CD4-positive, CD25-positive, alpha-beta regulatory T cell (primary cell): ENCODE results near the gene SLC19A1. TPM values are rescaled to one million over a fixed set of nuclear protein-coding genes. Genes with fewer than 3 reads are reported as not detected.
A peak's percentile ranks its signal among the peaks of the same experiment; 100 is the strongest.
"Not testable (repeated sequence)": the region's sequence is repeated elsewhere in the genome, so short reads cannot be mapped to it uniquely, and the experiment has no call there.

Experiments
- ATAC-seq, 2 donors: fragments of 150-1000 bp; cut with Tn5 transposase; one replicate each; pipeline ENCODE4 v1.10.0; 2021; ENCODE audit warnings: low read depth in 2 of 2, moderate number of reproducible peaks in 2 of 2, moderate library complexity in 1 of 2
- DNase-seq, 3 donors: peaks; one replicate each; pipeline versions ENCODE4 v3.0.0 to v3.0.0-alpha.2; 2012 to 2022; ENCODE audit warnings: mixed read lengths in 1 of 3
- H3K27ac ChIP-seq: one replicate; pipeline ENCODE4 v1.7.0; 2013; ENCODE audit warnings: mild to moderate bottlenecking, low read length; ENCODE audit not compliant: insufficient read depth, poor library complexity, severe bottlenecking
- H3K27me3 ChIP-seq: one replicate; pipeline ENCODE4 v1.7.0; 2013; ENCODE audit warnings: low read length; ENCODE audit not compliant: control insufficient read depth, insufficient read depth
- H3K36me3 ChIP-seq: one replicate; pipeline ENCODE4 v1.7.0; 2013; ENCODE audit warnings: mild to moderate bottlenecking, low read length, moderate library complexity; ENCODE audit not compliant: control insufficient read depth, insufficient read depth
- H3K4me1 ChIP-seq: 2 replicates; pipeline ENCODE4 v1.7.0; 2013; ENCODE audit warnings: mild to moderate bottlenecking, low read length; ENCODE audit not compliant: insufficient read depth, control insufficient read depth, poor library complexity, severe bottlenecking
- H3K4me3 ChIP-seq: one replicate; pipeline ENCODE4 v1.7.0; 2013; ENCODE audit warnings: low read depth, mild to moderate bottlenecking, low read length, moderate library complexity
- H3K9me3 ChIP-seq, 2 experiments: 1 replicate in 1 of 2; 2 replicates in 1 of 2; pipeline ENCODE4 v1.7.0; 2013; ENCODE audit warnings: low read length in 2 of 2, mild to moderate bottlenecking in 1 of 2, moderate library complexity in 1 of 2; ENCODE audit not compliant: control insufficient read depth in 2 of 2
- H3K27ac Mint-ChIP-seq, 3 donors: one replicate each; pipeline ENCODE4 v1.8.0; 2020 to 2022; ENCODE audit warnings: mild to moderate bottlenecking in 3 of 3, mixed read lengths in 3 of 3, moderate library complexity in 2 of 3
- H3K27me3 Mint-ChIP-seq: one replicate; pipeline ENCODE4 v1.8.0; 2022; ENCODE audit warnings: mild to moderate bottlenecking, mixed read lengths
- H3K36me3 Mint-ChIP-seq: one replicate; pipeline ENCODE4 v1.8.0; 2020; ENCODE audit warnings: mixed read lengths
- H3K4me1 Mint-ChIP-seq, 4 donors: one replicate each; pipeline ENCODE4 v1.8.0; 2020 to 2022; ENCODE audit warnings: mixed read lengths in 4 of 4, mild to moderate bottlenecking in 1 of 4
- H3K4me3 Mint-ChIP-seq, 4 donors: one replicate each; pipeline ENCODE4 v1.8.0; 2020 to 2022; ENCODE audit warnings: mild to moderate bottlenecking in 4 of 4, mixed read lengths in 4 of 4, moderate library complexity in 3 of 4
- H3K9me3 Mint-ChIP-seq, 7 donors: one replicate each; pipeline ENCODE4 v1.8.0; 2020 to 2022; ENCODE audit warnings: mixed read lengths in 7 of 7, mild to moderate bottlenecking in 3 of 7, moderate library complexity in 2 of 7
- polyA plus RNA-seq, 4 donors: library from polyadenylated mRNA; unstranded; fragments of 300-500 nt; fragmentation: Illumina TruSeq; gene quantifications; one replicate each; pipeline ENCODE4 v1.2.3, GENCODE V29; 2021
- total RNA-seq: library from RNA; stranded (reverse); gene quantifications from one replicate; pipeline ENCODE4 v1.2.3, GENCODE V29; 2022

SLC19A1 gene
- total and polyA plus RNA-seq, 5 donors from 2014 or later = 4.7 to 10.8 (median 5.3) TPM

DNA sequence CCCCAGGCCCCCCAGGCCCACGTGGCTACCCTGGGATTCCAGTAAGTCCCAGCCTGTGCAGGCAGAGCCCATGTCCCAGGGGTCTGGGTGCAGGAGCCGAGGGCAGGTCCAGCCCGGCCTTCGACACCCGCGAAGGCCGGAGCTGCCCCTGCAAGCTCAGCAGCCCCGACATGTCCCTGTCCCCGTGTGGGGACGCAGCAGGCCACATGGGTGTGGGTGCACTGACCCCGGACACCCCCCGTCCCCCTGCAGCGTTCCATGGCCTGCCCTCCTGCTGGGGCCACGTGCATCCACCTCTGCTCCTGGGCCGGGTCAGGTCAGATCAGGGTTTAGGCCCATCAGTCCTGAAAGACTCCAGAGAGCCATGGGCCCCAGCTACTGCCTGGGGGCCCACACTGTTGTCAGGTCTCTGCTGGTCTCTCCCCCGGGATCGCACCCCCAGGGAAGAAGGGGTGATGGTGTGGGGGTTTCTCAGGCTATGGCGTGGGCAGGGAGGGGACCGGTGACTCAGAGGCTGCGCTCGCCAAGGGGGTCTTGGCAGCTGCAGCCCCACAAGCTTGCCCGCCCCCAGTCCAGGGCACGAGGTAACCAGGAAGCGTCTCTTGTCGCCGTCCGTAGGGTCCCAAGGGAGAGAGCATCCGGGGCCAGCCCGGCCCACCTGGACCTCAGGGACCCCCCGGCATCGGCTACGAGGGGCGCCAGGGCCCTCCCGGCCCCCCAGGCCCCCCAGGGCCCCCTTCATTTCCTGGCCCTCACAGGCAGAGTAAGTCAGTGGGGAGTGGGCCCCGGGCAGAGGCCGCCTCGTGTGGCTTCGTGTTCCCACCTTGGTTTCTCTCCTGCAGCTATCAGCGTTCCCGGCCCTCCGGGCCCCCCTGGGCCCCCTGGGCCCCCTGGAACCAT, 37.5 kb downstream of the SLC19A1 start:
- DNase-seq (no peak), ATAC-seq (no peak)
- H3K4me1 Mint-ChIP-seq = peaks cover 0 to 7% (median 2%) of the 10 kb centered on the region in 4 donors
- no peaks in the 10 kb centered on the region for H3K27me3 ChIP-seq
- H3K27ac ChIP-seq = no peak overlapping the region
- no peak overlapping the region for H3K4me3 ChIP-seq
- peaks cover under 1% of the 10 kb centered on the region for H3K36me3 Mint-ChIP-seq
- no peak overlapping the region for H3K27ac Mint-ChIP-seq
- no peaks in the 10 kb centered on the region for H3K4me1 ChIP-seq
- no peaks in the 10 kb centered on the region for H3K36me3 ChIP-seq
- H3K9me3 ChIP-seq = no peaks in the 10 kb centered on the region
- H3K9me3 Mint-ChIP-seq = peaks cover 0 to 1% (median 0%) of the 10 kb centered on the region in 7 donors
- no peak overlapping the region for H3K4me3 Mint-ChIP-seq
- no peaks in the 10 kb centered on the region for H3K27me3 Mint-ChIP-seq

DNA sequence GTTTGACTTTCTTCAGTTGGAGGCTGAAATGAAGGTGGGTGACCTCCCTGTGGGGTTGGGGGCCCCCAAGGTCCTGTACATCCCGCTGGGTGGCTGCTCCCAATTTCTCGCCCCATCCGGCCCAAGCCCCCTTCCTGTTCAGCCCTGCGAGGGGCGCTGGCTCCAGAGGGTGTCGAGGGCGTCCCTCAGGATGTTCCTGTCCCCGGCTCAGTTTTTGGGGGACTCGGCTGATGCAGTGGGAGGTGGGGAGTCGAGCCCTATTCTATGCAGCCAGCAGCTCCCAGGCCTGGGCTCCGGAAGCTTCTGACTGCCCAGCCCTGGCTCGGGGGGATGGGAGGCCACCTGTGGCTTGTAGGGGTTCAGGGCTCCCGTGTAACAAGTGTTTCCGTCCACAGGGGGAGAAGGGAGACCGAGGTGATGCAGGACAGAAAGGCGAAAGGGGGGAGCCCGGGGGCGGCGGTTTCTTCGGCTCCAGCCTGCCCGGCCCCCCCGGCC, 38.2 kb downstream of the SLC19A1 start:
- no peak overlapping the region for H3K4me3 ChIP-seq
- H3K36me3 ChIP-seq = no peaks in the 10 kb centered on the region
- H3K4me1 ChIP-seq = no peaks in the 10 kb centered on the region
- H3K27ac Mint-ChIP-seq = no peak overlapping the region
- no peaks in the 10 kb centered on the region for H3K9me3 ChIP-seq
- no peak for DNase-seq
- H3K4me1 Mint-ChIP-seq = peaks cover 0 to 10% (median 4%) of the 10 kb centered on the region in 4 donors
- no peaks in the 10 kb centered on the region for H3K27me3 ChIP-seq
- no peak for ATAC-seq
- H3K9me3 Mint-ChIP-seq = peaks cover 0 to 2% (median 0%) of the 10 kb centered on the region in 7 donors
- no peak overlapping the region for H3K27ac ChIP-seq
- H3K36me3 Mint-ChIP-seq = peaks cover 4% of the 10 kb centered on the region
- no peaks in the 10 kb centered on the region for H3K27me3 Mint-ChIP-seq
- H3K4me3 Mint-ChIP-seq = no peak overlapping the region

DNA sequence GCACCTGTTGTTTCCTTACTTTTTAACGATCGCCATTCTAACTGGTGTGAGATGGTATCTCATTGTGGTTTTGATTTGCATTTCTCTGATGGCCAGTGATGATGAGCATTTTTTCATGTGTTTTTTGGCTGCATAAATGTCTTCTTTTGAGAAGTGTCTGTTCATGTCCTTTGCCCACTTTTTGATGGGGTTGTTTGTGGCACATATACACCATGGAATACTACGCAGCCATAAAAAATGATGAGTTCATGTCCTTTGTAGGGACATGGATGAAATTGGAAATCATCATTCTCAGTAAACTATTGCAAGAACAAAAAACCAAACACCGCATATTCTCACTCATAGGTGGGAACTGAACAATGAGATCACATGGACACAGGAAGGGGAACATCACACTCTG, 39.0 kb downstream of the SLC19A1 start:
- H3K4me1 ChIP-seq, H3K27ac Mint-ChIP-seq: not testable (repeated sequence)

DNA sequence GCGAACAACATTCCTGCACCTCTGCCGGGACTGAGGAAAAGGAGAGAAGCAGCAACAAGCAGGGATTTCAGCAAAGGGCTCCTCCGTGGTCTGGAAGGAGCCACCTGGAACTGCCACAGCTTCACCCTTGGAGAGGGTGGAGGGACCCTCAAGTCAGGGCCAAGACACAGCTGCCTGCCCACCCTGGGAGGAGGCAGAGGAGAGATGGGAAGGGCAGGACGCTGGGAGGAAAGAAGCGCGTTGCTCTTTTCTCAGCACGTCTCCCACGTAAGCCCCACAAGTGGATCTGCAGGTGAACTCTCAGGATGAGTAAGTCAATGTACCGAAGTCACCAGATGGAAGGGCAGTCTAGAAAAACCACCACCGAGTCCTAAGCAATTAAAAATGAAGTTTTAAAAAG, 39.6 kb downstream of the SLC19A1 start:
- ATAC-seq (no peak), DNase-seq (no peak)
- no peak overlapping the region for H3K27ac ChIP-seq
- H3K27me3 ChIP-seq = no peaks in the 10 kb centered on the region
- Mint-ChIP-seq H3K9me3 (peaks cover 0 to 6% (median 0%) of the 10 kb centered on the region in 7 donors), H3K27ac (no peak overlapping the region), H3K27me3 (no peaks in the 10 kb centered on the region), H3K4me3 (no peak overlapping the region), H3K36me3 (peaks cover 4% of the 10 kb centered on the region), H3K4me1 (peaks cover 0 to 7% (median 4%) of the 10 kb centered on the region in 4 donors)
- H3K4me1 ChIP-seq = no peaks in the 10 kb centered on the region
- H3K9me3 ChIP-seq = no peaks in the 10 kb centered on the region
- H3K36me3 ChIP-seq = no peaks in the 10 kb centered on the region
- no peak overlapping the region for H3K4me3 ChIP-seq

More for the DNA sequence above, 39.0 kb downstream of the SLC19A1 start:
- not testable (repeated sequence) for H3K4me3 ChIP-seq, H3K27me3 Mint-ChIP-seq, H3K9me3 ChIP-seq, H3K4me3 Mint-ChIP-seq, H3K9me3 Mint-ChIP-seq, H3K27me3 ChIP-seq, H3K36me3 Mint-ChIP-seq, H3K36me3 ChIP-seq, H3K4me1 Mint-ChIP-seq, H3K27ac ChIP-seq, DNase-seq, ATAC-seq

DNA sequence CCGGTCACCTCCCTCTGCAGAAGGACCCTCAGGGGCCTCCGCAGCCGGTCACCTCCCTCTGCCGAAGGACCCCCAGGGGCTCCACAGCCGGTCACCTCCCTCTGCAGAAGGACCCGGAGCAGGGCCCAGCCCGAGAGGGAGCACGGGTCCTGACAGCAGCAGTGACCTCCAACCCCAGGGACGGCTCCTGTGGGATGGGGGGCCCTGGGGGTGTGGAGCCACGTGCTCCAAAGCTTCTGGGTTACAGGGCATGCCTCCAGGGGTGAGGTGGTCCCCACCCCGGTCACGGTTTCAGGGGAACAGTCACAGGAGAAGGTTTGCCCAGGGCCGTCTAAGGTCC, 40.3 kb downstream of the SLC19A1 start:
- H3K9me3 Mint-ChIP-seq = peaks cover 0 to 6% (median 0%) of the 10 kb centered on the region in 7 donors
- H3K36me3 Mint-ChIP-seq = peaks cover 4% of the 10 kb centered on the region
- H3K4me1 Mint-ChIP-seq = peaks cover 0 to 7% (median 4%) of the 10 kb centered on the region in 4 donors
- no peaks in the 10 kb centered on the region for H3K27me3 Mint-ChIP-seq
- H3K27ac ChIP-seq = no peak overlapping the region
- no peaks in the 10 kb centered on the region for H3K4me1 ChIP-seq
- H3K36me3 ChIP-seq = no peaks in the 10 kb centered on the region
- H3K4me3 ChIP-seq = no peak overlapping the region
- no peak for DNase-seq
- no peaks in the 10 kb centered on the region for H3K9me3 ChIP-seq
- H3K27me3 ChIP-seq = no peaks in the 10 kb centered on the region
- no peak overlapping the region for H3K4me3 Mint-ChIP-seq
- no peak overlapping the region for H3K27ac Mint-ChIP-seq
- no peak for ATAC-seq

DNA sequence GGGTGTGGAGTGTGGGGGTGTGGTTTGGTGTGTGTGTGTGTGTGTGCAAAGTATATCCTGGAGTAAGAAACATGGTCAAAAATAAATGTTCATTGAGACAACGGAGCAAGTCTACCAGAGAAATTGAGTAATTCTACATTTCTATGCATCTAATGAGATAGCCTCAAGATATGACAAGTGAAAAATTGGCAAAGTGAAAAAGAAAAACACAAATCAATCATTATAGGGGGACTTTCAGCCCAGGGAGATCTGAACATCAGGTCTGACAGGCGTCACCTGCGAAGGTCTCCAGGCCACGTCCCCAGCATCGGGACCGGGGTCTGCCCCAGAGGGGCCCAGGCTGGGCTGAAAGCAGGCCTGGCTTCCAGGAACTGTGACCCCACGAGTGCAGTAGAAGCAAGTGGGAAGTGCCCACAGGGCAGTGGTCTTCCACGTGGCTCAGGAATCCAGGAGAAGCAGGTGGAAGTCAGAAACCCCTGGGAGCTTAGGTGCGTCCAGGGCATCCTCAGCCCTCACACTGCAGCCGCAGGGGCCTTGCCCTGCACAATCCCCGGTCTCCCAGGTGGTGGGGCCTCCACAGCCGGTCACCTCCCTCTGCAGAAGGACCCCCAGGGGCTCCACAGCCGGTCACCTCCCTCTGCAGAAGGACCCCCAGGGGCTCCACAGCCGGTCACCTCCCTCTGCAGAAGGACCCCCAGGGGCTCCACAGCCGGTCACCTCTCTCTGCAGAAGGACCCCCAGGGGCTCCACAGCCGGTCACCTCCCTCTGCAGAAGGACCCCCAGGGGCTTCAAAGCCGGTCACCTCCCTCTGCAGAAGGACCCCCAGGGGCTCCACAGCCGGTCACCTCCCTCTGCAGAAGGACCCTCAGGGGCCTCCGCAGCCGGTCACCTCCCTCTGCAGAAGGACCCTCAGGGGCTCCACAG, 40.9 kb downstream of the SLC19A1 start:
- H3K36me3 Mint-ChIP-seq, H3K27me3 Mint-ChIP-seq, H3K36me3 ChIP-seq, H3K27ac ChIP-seq, H3K4me1 ChIP-seq, H3K27me3 ChIP-seq, DNase-seq, H3K9me3 ChIP-seq, H3K27ac Mint-ChIP-seq, H3K4me3 Mint-ChIP-seq, H3K9me3 Mint-ChIP-seq, H3K4me3 ChIP-seq, ATAC-seq, H3K4me1 Mint-ChIP-seq: not testable (repeated sequence)

DNA sequence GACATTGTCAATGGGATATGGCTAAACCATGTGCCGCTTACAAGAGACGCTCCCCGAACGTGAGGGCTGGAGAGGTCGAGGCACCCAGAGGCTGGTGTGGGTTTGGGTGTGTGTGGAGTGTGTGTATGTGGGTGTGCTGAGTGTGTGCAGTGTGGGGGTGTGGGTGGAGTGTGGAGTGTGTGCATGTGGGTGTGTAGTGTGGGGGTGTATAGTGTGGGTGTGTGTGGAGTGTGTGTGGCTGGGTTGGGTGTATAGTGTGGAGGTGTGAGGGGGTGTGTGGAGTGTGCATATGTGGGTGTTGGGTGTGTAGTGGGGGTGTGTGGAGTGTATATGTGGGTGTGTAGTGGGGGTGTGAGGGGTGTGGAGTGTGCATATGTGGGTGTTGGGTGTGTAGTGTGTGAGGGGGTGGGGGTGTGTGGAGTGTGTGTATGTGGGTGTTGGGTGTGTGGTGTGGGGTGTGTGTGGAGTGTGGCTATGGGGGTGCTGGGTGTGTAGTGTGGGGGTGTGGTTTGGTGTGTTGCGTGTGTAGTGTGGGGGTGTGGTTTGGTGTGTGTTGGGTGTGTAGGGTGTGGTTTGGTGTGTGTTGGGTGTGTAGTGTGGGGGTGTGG, 42.2 kb downstream of the SLC19A1 start:
- DNase-seq = no peak
- no peaks in the 10 kb centered on the region for H3K27me3 ChIP-seq
- no peaks in the 10 kb centered on the region for H3K9me3 ChIP-seq
- peaks cover 0 to 7% (median 4%) of the 10 kb centered on the region in 4 donors for H3K4me1 Mint-ChIP-seq
- ATAC-seq = no peak
- H3K27me3 Mint-ChIP-seq = no peaks in the 10 kb centered on the region
- no peak overlapping the region for H3K4me3 ChIP-seq
- H3K4me3 Mint-ChIP-seq = peak overlapping the region in 1 of 4 donors; percentile 78
- H3K27ac Mint-ChIP-seq = peak overlapping the region in 1 of 3 donors; percentile 44
- no peaks in the 10 kb centered on the region for H3K36me3 ChIP-seq
- H3K9me3 Mint-ChIP-seq = peaks cover 0 to 6% (median 0%) of the 10 kb centered on the region in 7 donors
- H3K36me3 Mint-ChIP-seq = peaks cover 4% of the 10 kb centered on the region
- no peaks in the 10 kb centered on the region for H3K4me1 ChIP-seq
- no peak overlapping the region for H3K27ac ChIP-seq
